GM18951 (cell line): Measurements from ENCODE around the gene GPSM1.

Source experiments
- POLR2A ChIP-seq: IDR thresholded peaks from 4 replicates; pipeline ENCODE4 v1.6.1; 2011; ENCODE audit warnings: mild to moderate bottlenecking; ENCODE audit not compliant: insufficient read length, insufficient read depth; ENCODE audit errors: extremely low read depth
- in situ Hi-C: fragments of 300-500 bp; cut with MboI; formaldehyde crosslinking; loops from one replicate; pipeline ENCODE4 v1.12.0; 2022; ENCODE audit warnings: low sequenced_read_pairs, mixed read lengths, inconsistent platforms; ENCODE audit not compliant: unreplicated experiment

The GPSM1 gene

DNA sequence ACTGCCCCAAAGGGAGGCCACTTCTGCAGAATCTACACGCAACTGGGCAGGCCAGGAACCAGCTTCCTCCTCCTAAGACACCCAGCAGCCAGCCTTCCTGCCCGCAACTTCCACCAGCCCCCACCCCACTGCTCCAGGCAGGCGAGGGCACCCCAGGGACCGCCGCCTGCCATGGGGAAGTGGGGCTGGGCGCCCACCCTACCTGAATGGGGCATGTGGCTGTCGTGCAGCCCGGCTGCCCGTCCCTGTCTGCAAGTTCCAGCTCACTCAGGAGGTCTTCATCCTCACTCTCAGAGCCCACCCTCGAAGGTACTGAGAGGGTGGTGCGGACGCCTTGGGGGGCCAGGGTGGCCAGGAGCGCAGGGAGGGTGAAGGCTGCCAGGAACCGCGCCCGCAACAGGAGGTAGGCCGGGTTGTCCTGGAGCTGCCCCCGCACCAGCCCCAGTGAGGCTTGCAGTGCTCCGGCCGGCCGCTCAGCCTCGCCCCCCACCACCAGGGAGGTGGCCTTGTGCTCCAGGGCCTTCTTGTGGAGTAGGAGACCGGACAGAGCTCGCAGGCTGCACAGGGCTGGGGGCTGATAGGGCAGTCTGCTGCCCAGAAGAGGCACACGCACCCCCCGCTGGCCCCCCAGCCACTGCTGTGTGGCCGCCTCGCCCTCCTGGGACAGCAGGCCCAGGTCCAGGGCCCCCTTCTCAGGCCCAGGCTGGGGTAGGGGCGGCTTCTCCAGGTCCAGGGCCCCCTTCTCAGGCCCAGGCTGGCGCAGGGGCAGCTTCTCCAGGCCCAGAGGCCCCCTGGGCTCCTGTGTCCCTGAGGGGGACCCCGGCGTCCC, 50.2 kb downstream of the GPSM1 start:
- TF ChIP-seq POLR2A = no peak
- in situ Hi-C loops = no loop called here

DNA sequence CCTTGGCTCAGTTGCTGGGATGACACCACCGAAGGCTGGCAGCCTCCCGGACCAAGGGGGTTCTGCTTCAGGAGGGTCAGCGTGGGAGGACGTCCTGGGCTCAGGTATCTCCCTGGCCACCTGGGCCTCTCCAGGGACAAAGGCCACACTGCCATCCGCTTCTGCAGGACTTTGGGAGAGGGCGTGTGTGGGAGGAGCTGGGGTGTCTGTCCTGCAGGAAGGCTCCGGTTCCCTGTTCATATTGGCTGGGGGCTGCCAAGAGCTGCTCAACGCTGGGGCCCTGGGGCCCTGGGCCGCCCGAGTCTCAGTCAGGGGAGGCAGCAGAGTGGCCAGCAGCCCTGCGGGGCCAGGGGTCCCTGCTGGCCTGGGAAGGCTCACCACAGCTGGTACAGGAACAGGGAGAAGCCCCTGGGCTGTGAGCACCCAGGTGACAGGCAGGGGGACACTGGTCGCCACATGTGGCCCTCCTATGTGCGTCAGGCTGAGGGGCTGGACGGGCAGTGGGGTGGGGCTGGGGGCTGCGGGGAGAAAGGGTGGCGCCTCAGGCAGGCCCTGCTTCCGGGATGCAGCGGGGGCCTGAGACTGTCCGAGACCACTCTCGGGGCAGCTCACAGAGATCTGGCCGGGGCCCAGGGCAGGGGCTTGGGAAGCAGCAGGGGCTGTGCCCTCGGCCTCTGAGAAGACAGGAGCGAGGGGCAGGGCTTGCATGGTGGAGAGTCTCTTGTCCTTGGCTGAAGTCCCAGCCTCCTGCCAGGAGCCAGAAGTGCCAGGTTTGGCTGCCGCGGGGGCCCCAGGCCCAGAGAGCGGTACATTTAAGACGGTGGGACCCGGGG, 51.0 kb downstream of the GPSM1 start:
- no peak for TF ChIP-seq POLR2A
- in situ Hi-C loops = no loop called here

DNA sequence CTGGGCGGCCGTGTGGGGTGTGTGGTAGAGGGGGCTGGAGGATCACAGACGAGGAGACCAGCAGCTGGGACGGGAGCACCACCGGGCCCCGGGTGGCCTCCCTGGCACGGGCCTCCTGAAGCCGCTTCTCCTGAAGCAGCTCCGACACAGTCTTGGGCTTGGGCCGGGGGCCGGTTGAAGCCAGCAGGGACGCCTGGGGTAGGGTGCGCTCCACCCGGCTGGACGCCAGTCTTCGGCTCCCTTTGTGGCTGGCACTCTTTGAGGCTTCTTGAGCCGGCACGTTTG, 51.6 kb downstream of the GPSM1 start:
- in situ Hi-C loops = no loop called here
- TF ChIP-seq POLR2A = no peak

DNA sequence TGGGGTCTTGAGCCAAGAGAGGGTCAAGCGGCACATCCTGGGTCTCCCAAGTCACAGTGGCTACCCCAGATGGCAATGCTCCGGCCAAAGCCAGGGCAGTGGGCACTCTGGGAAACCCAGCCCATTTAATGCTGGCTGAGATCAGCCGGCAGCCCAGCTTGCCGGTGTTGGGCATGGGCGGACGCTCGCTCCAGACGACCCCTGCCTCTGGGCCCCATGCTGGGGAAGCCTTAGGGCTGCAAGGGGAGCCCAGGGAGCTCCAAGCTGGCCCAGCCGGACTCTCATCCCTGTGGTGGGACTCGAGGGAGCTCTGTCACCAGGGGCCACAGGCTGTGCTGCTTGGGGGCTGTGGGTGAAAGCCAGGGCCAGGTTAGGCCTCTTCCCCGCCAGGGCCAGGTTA, 52.1 kb downstream of the GPSM1 start:
- in situ Hi-C loops = no loop called here

DNA sequence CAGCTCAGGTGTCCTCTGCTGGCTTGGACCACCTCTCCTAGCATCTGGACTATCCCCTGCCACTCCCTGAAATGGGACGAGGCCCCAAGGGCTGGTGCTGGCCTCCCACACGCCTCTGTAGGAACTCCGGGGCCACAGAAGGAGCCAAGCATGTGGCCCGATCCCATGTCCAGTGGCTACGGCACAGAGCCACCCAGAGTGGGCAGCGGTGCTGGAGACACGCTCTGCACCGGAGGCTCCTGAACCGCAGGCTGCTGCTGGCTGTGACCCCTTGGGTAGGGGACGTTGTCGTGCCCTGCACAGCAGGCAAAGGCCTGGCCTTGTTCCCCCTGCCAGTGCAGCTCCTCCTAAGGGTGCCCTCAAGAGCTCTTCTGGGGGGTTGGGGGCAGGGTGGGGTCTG, 52.6 kb downstream of the GPSM1 start:
- TF ChIP-seq POLR2A = no peak
- in situ Hi-C loops = no loop called here

More for the DNA sequence above, 52.1 kb downstream of the GPSM1 start:
- TF ChIP-seq POLR2A = no peak

DNA sequence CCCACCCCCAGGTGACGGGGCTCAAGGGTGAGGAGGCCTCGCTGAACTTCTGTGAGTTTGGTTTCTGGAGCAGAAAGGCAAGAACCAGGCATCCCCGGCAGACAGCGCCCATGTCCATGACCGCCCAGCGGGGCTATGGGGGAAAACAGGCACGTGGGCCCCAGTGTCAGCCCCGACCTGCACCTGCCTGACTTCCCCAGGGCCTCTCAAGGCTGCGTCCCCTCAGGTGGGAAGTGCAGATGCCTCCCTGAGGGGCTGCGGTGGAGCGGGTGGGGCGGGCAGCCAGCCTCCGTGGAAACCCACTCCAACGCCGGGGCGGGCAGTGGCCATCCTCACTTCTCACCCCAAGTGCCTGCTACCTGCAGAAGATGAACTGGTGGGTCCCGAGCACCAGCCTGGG, 53.0 kb downstream of the GPSM1 start:
- no peak for TF ChIP-seq POLR2A
- in situ Hi-C loops = no loop called here

DNA sequence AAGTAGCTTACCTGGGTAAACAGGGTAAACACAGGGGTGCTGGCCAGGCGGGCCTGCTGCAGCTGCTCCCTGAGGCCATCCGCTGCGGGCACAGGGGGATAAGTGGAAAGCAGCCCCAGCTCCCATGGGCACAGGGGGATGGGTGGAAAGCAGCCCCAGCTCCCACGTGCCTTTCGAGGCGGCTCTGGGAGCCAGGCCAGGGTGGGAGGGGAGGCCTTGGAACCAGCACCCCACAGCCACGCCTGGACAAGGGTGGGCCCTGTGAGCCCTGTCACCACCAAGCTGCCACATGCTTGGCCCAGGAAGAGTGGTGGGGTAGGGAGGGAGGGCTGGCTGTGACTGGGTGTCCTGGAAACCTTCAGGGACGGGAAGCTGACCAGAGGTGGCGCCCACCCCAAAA, 54.0 kb downstream of the GPSM1 start:
- in situ Hi-C loops = no loop called here
- TF ChIP-seq POLR2A = no peak

DNA sequence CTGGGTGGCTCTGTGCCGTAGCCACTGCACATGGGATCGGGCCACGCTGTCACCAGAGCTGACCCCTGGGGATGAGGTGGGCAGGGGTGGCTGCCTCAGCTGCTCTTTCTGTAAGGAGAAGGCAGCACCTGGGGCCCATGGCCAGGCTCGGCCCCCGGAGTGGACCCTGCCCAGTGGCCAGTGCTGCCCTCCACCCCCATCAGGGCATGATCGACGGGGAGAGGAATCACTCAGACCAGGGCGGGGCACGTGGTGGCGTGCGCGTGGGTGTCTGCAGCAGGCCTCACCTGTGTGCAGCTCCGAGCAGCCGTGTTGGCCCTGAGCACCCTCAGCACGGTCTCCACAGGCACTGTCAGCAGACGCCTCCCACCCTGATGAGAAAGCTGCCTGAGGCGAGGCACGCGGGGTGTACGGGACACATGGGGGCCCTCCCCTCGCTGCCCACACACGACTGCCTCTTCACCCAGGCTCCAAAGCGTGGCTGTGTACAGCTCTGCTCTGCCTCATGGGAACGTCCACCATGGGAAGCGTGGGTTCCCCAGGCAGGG, 54.7 kb downstream of the GPSM1 start:
- in situ Hi-C loops = no loop called here
- no peak for TF ChIP-seq POLR2A

DNA sequence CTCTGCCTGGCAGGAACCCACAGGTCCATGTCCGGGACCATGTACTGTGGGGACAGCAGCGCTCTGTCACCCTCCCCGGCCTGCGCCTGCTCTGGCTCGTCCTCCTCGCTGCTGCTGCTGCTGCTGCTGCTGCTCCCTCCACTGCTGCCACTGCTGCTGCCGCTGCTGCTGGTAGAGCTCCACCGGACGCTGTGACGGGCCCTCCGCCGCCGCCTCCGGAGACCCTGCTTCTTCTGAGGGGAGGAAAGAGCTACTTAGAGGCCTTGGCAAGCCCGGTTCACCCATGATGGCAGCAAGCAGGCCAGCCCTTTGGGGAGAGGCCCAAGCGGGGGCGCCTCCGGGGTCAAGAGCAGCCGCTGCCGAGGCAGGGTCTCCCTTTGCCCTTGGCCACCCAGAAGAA, 56.1 kb downstream of the GPSM1 start:
- no peak for TF ChIP-seq POLR2A
- in situ Hi-C loops = no loop called here

DNA sequence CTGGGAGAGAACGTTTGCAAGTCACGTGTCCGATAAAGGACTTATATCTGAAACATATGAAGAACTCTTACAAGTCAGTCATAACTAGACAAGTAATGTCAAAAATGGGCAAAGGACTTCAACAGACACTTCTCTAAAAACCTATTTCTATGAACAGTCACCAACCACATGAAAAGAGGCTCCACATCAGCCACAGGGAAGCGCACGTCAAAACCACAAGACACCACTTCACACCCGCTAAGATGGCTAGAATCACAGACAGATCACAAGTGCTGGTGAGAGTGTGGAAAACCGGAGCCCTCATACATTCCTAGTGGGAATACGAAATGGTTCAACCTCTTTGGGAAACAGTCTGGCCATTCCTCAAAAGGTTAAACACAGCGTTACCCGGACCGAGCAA, 57.7 kb downstream of the GPSM1 start:
- no peak for TF ChIP-seq POLR2A
- in situ Hi-C loops = no loop called here

DNA sequence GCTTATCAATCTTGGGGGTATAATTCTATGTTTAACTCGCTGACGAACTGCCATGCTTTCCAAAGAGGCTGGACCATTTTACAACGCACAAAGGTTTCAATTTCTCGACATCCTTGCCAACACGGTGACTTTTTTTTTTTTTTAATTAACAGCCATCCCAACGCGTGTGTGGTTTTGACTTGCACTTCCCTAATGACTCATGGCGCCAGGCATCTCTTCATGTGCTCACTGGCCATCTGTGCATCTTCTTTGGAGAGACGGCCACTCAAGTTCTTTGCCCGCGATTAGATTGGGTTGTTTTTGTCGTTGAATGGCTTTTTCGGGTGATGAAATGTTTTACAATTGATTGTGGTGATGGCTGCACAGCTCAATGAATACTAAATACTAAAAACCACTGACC, 58.7 kb downstream of the GPSM1 start:
- TF ChIP-seq POLR2A = no peak

DNA sequence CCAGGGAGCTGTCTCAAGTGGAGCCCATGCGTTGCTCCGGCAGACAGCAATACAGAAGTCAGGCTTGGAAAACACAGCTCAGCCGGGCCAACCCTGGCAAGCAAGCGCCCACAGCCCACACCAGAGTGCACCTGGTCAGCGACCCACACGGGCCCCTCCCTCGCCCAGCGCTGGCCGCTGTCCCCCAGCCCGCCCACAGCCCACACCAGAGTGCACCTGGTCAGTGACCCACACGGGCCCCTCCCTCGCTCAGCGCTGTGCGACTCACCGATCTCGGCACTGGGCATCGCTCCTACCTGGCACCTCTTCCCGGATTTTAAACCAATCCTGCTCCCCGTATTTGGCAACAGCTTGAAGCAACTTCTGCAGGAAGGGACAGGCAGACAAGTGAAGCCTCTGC, 59.9 kb downstream of the GPSM1 start:
- in situ Hi-C loops = no loop called here
- TF ChIP-seq POLR2A = no peak

More for the DNA sequence above, 58.7 kb downstream of the GPSM1 start:
- in situ Hi-C loops = no loop called here

DNA sequence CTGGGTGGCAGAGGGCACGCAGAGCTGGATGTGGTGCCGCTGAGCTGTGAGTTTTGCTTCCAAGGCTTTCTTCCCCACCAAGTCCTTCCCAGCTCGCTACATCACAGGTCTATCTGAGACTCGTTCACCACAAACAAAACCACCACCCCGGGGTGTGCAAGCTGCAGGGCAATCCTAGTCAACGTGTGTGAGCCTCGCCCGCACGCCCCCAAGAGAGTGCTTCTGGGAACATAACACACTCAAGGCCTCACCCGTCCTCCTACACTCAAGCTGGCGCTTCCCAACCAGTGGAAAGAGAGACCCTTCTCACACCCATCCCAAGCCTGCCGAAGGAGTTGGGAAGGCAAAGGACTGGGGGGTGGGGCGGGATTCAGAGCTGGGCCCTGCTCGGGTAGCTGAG, 62.1 kb downstream of the GPSM1 start:
- in situ Hi-C loops = no loop called here
- no peak for TF ChIP-seq POLR2A
